Measurements from ENCODE around the gene CREBRF. TPM values are rescaled to one million over a fixed set of nuclear protein-coding genes. Genes with fewer than 3 reads are reported as not detected.

Gene CREBRF
- total and polyA plus RNA-seq, 9 of the 15 experiments (the other 6 are each of a cell fraction or from before 2014, with no cell fraction given), result 1.1 to 4.9 (median 2.9) TPM

DNA sequence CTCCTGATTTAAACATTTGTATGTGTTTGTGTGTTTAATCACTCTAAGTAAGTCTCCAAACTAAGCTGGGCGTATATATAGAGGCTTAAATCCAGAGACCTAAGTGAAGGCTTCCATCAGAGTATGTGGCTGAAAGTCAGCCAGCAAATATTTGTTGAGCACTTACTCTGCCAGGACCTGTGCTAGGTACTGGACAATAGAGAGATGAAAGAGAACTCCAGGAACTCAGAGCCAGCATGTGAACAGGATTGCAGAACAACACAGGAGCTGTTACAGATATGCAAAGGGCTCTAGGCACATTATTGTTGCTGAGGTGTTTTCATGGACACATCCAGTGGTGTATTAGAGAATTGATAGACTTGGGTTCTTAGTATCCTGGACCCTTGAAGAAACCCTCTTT is 83.5 kb downstream of the CREBRF start (continued):
- TF ChIP-seq FOXM1 (IDR thresholded peaks at IDR 0.05; ENCODE audit: low read depth) (no peak), FOXM1 (CRISPR knock-in tag; IDR thresholded peaks at IDR 0.05; ENCODE audit: low read depth) (no peak), SETDB1 (IDR thresholded peaks at IDR 0.05; ENCODE audit: low read length) (no peak)
- TF ChIP-seq, protein P1, sequence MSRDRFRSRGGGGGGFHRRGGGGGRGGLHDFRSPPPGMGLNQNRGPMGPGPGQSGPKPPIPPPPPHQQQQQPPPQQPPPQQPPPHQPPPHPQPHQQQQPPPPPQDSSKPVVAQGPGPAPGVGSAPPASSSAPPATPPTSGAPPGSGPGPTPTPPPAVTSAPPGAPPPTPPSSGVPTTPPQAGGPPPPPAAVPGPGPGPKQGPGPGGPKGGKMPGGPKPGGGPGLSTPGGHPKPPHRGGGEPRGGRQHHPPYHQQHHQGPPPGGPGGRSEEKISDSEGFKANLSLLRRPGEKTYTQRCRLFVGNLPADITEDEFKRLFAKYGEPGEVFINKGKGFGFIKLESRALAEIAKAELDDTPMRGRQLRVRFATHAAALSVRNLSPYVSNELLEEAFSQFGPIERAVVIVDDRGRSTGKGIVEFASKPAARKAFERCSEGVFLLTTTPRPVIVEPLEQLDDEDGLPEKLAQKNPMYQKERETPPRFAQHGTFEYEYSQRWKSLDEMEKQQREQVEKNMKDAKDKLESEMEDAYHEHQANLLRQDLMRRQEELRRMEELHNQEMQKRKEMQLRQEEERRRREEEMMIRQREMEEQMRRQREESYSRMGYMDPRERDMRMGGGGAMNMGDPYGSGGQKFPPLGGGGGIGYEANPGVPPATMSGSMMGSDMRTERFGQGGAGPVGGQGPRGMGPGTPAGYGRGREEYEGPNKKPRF (IDR thresholded peaks at IDR 0.05; ENCODE audit: low read depth, low read length), result no peak

DNA sequence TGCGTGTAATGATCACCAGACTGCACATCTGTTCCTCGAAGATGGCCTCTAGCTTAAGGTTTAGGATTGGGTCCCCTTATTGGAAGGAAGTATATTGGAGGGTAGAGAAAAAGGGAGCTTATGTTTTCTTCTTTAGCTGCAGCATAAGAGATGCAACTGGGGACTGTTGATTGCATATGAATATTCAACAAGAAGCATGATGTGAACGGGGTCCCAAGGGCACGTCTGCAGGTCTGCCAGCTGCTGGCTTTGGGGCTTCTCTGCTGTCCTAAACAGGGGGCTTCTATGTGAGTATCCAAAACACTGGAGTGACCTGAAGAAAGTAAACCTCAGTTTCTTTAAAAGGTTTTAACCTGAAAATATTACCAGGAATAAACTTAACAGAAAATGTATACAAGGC is 84.6 kb downstream of the CREBRF start:
- Histone ChIP-seq H2AFZ (ENCODE audit: low read depth, low read length) (no peak overlapping the region), H3K4me3 (no peak overlapping the region), H3K79me2 (ENCODE audit: control insufficient read depth, insufficient read depth, low read length) (peaks cover 5% of the 10 kb centered on the region; the same call in 2 of the 3 replicates), H3K4me2 (ENCODE audit: insufficient read depth, low read length) (no peak overlapping the region), H3K9ac (ENCODE audit: insufficient read depth in 1 of 2, low read depth in 2 of 2, low read length in 2 of 2) (no peak overlapping the region), H3K4me1 (replicated peaks in 1 of 2; ENCODE audit: control insufficient read depth in 2 of 2, insufficient read depth in 2 of 2, low read length in 2 of 2) (peaks cover 7 to 12% of the 10 kb centered on the region in 2 experiments; a peak in 3 of 5 replicates), H3K9me1 (ENCODE audit: control insufficient read depth, insufficient read depth, low read length) (no peaks in the 10 kb centered on the region), H3K27me3 (ENCODE audit: control insufficient read depth in 2 of 2, insufficient read depth in 2 of 2, low read length in 2 of 2) (no peaks in the 10 kb centered on the region), H3K36me3 (ENCODE audit: control insufficient read depth, insufficient read depth, low read length) (no peaks in the 10 kb centered on the region), H3K9me3 (replicated peaks; ENCODE audit: control insufficient read depth, insufficient read depth, low read depth, low read length) (no peaks in the 10 kb centered on the region), H3K27ac (ENCODE audit: extremely low read depth, low read depth, low read length) (no peak overlapping the region), H4K20me1 (replicated peaks; ENCODE audit: control insufficient read depth, insufficient read depth, low read length) (no peaks in the 10 kb centered on the region)
- WGBS (ENCODE audit: insufficient coverage, low coverage, missing lambda C conversion rate), result 32% methylated on average over 3 of the region's 4 CpGs
- ChIA-PET CTCF (ENCODE audit: low intra/inter-chr PET ratio) (no interaction called here), POLR2A (interaction anchor here (0.7 kb wide), 1 partner anchor 131 kb away, joined by 3 read pairs; no protein-coding TSS in a partner anchor)
- BruUV-seq (replicated peaks), result no TSS peak
- no peak for FAIRE-seq
- ATAC-seq, result no peak
- in situ Hi-C loops (cut with MboI) (no loop called here), intact Hi-C loops (cut with micrococcal nuclease) (no loop called here)
- no peak for DNase-seq (ENCODE audit: extremely low read depth in 1 of 4, low spot score in 3 of 4)
- TF ChIP-seq, protein P2, sequence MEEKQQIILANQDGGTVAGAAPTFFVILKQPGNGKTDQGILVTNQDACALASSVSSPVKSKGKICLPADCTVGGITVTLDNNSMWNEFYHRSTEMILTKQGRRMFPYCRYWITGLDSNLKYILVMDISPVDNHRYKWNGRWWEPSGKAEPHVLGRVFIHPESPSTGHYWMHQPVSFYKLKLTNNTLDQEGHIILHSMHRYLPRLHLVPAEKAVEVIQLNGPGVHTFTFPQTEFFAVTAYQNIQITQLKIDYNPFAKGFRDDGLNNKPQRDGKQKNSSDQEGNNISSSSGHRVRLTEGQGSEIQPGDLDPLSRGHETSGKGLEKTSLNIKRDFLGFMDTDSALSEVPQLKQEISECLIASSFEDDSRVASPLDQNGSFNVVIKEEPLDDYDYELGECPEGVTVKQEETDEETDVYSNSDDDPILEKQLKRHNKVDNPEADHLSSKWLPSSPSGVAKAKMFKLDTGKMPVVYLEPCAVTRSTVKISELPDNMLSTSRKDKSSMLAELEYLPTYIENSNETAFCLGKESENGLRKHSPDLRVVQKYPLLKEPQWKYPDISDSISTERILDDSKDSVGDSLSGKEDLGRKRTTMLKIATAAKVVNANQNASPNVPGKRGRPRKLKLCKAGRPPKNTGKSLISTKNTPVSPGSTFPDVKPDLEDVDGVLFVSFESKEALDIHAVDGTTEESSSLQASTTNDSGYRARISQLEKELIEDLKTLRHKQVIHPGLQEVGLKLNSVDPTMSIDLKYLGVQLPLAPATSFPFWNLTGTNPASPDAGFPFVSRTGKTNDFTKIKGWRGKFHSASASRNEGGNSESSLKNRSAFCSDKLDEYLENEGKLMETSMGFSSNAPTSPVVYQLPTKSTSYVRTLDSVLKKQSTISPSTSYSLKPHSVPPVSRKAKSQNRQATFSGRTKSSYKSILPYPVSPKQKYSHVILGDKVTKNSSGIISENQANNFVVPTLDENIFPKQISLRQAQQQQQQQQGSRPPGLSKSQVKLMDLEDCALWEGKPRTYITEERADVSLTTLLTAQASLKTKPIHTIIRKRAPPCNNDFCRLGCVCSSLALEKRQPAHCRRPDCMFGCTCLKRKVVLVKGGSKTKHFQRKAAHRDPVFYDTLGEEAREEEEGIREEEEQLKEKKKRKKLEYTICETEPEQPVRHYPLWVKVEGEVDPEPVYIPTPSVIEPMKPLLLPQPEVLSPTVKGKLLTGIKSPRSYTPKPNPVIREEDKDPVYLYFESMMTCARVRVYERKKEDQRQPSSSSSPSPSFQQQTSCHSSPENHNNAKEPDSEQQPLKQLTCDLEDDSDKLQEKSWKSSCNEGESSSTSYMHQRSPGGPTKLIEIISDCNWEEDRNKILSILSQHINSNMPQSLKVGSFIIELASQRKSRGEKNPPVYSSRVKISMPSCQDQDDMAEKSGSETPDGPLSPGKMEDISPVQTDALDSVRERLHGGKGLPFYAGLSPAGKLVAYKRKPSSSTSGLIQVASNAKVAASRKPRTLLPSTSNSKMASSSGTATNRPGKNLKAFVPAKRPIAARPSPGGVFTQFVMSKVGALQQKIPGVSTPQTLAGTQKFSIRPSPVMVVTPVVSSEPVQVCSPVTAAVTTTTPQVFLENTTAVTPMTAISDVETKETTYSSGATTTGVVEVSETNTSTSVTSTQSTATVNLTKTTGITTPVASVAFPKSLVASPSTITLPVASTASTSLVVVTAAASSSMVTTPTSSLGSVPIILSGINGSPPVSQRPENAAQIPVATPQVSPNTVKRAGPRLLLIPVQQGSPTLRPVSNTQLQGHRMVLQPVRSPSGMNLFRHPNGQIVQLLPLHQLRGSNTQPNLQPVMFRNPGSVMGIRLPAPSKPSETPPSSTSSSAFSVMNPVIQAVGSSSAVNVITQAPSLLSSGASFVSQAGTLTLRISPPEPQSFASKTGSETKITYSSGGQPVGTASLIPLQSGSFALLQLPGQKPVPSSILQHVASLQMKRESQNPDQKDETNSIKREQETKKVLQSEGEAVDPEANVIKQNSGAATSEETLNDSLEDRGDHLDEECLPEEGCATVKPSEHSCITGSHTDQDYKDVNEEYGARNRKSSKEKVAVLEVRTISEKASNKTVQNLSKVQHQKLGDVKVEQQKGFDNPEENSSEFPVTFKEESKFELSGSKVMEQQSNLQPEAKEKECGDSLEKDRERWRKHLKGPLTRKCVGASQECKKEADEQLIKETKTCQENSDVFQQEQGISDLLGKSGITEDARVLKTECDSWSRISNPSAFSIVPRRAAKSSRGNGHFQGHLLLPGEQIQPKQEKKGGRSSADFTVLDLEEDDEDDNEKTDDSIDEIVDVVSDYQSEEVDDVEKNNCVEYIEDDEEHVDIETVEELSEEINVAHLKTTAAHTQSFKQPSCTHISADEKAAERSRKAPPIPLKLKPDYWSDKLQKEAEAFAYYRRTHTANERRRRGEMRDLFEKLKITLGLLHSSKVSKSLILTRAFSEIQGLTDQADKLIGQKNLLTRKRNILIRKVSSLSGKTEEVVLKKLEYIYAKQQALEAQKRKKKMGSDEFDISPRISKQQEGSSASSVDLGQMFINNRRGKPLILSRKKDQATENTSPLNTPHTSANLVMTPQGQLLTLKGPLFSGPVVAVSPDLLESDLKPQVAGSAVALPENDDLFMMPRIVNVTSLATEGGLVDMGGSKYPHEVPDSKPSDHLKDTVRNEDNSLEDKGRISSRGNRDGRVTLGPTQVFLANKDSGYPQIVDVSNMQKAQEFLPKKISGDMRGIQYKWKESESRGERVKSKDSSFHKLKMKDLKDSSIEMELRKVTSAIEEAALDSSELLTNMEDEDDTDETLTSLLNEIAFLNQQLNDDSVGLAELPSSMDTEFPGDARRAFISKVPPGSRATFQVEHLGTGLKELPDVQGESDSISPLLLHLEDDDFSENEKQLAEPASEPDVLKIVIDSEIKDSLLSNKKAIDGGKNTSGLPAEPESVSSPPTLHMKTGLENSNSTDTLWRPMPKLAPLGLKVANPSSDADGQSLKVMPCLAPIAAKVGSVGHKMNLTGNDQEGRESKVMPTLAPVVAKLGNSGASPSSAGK (IDR thresholded peaks at IDR 0.05), result no peak
- TF ChIP-seq ZNF3 (CRISPR knock-in tag; IDR thresholded peaks at IDR 0.05), result no peak
- TF ChIP-seq CHD2 (IDR thresholded peaks at IDR 0.05; ENCODE audit: low read depth, low read length), result no peak
